ENCODE measurements around the gene KCNRG. TPM values are rescaled to one million over a fixed set of nuclear protein-coding genes. Genes with fewer than 3 reads are reported as not detected.

Gene KCNRG
- total RNA-seq, 1 donor from 2014 or later, result 0.61 TPM

GRCh38 chr13:50065712-50066111 lies 50.5 kb downstream of the KCNRG start:
- no peak for DNase-seq (ENCODE audit: low read depth)
- no peak overlapping the region for H3K4me3 ChIP-seq (ENCODE audit: insufficient read depth, low read depth, low read length)
- H3K79me2 ChIP-seq (ENCODE audit: insufficient read depth, low read length), result peaks cover 90% of the 10 kb centered on the region
- no peak overlapping the region for H3K27ac Mint-ChIP-seq (ENCODE audit: unreplicated experiment)
- H4K20me1 ChIP-seq (ENCODE audit: insufficient read depth, low read length), result no peaks in the 10 kb centered on the region
- H3K36me3 ChIP-seq (ENCODE audit: insufficient read depth, low read length), result peaks cover 22% of the 10 kb centered on the region
- H3K9me3 ChIP-seq (ENCODE audit: insufficient read depth, low read depth, low read length), result no peaks in the 10 kb centered on the region
- H3K36me3 Mint-ChIP-seq (ENCODE audit: low read depth, unreplicated experiment), result peaks cover 9% of the 10 kb centered on the region
- no peak overlapping the region for H2AFZ ChIP-seq (ENCODE audit: low read depth, low read length)
- no peak overlapping the region for H3K4me2 ChIP-seq (ENCODE audit: low read length)
- no peaks in the 10 kb centered on the region for H3K4me1 Mint-ChIP-seq (ENCODE audit: low read depth, unreplicated experiment)
- no peaks in the 10 kb centered on the region for H3K9me3 Mint-ChIP-seq (ENCODE audit: unreplicated experiment)
- no peaks in the 10 kb centered on the region for H3K27me3 Mint-ChIP-seq (ENCODE audit: low read depth, unreplicated experiment)
- no peak overlapping the region for H3K9ac ChIP-seq (ENCODE audit: low read length)
- no peak for FAIRE-seq
- TF ChIP-seq EZH2 (IDR thresholded peaks at IDR 0.05; ENCODE audit: insufficient read depth, low read length), result no peak
- TF ChIP-seq, protein P1, sequence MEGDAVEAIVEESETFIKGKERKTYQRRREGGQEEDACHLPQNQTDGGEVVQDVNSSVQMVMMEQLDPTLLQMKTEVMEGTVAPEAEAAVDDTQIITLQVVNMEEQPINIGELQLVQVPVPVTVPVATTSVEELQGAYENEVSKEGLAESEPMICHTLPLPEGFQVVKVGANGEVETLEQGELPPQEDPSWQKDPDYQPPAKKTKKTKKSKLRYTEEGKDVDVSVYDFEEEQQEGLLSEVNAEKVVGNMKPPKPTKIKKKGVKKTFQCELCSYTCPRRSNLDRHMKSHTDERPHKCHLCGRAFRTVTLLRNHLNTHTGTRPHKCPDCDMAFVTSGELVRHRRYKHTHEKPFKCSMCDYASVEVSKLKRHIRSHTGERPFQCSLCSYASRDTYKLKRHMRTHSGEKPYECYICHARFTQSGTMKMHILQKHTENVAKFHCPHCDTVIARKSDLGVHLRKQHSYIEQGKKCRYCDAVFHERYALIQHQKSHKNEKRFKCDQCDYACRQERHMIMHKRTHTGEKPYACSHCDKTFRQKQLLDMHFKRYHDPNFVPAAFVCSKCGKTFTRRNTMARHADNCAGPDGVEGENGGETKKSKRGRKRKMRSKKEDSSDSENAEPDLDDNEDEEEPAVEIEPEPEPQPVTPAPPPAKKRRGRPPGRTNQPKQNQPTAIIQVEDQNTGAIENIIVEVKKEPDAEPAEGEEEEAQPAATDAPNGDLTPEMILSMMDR (IDR thresholded peaks at IDR 0.05; ENCODE audit: insufficient read depth, low read depth, low read length), result no peak
- no peaks in the 10 kb centered on the region for H3K4me1 ChIP-seq (ENCODE audit: insufficient read depth, low read length)
- no peak overlapping the region for H3K27ac ChIP-seq (ENCODE audit: low read depth, low read length)
- no peaks in the 10 kb centered on the region for H3K27me3 ChIP-seq (ENCODE audit: insufficient read depth, low read length)
- H3K4me3 Mint-ChIP-seq (ENCODE audit: unreplicated experiment), result no peak overlapping the region

- H3K4me1 Mint-ChIP-seq (ENCODE audit: low read depth, unreplicated experiment), result peaks cover 2% of the 10 kb centered on the region
- no peak overlapping the region for H3K27ac ChIP-seq (ENCODE audit: low read depth, low read length)
- H4K20me1 ChIP-seq (ENCODE audit: insufficient read depth, low read length), result no peaks in the 10 kb centered on the region
- no peak for DNase-seq (ENCODE audit: low read depth)
- no peak for TF ChIP-seq EZH2 (IDR thresholded peaks at IDR 0.05; ENCODE audit: insufficient read depth, low read length)
- TF ChIP-seq, protein P1 (IDR thresholded peaks at IDR 0.05; ENCODE audit: insufficient read depth, low read depth, low read length), result no peak
- no peak overlapping the region for H2AFZ ChIP-seq (ENCODE audit: low read depth, low read length)
- H3K4me1 ChIP-seq (ENCODE audit: insufficient read depth, low read length), result no peaks in the 10 kb centered on the region
- H3K9ac ChIP-seq (ENCODE audit: low read length), result no peak overlapping the region
- H3K9me3 Mint-ChIP-seq (ENCODE audit: unreplicated experiment), result no peaks in the 10 kb centered on the region
- H3K79me2 ChIP-seq (ENCODE audit: insufficient read depth, low read length), result peaks cover 94% of the 10 kb centered on the region
- H3K4me3 ChIP-seq (ENCODE audit: insufficient read depth, low read depth, low read length), result no peak overlapping the region
- peaks cover 22% of the 10 kb centered on the region for H3K36me3 ChIP-seq (ENCODE audit: insufficient read depth, low read length)
- no peaks in the 10 kb centered on the region for H3K27me3 Mint-ChIP-seq (ENCODE audit: low read depth, unreplicated experiment)
- no peak for FAIRE-seq
- no peak overlapping the region for H3K4me3 Mint-ChIP-seq (ENCODE audit: unreplicated experiment)
- H3K27me3 ChIP-seq (ENCODE audit: insufficient read depth, low read length), result no peaks in the 10 kb centered on the region
- no peak overlapping the region for H3K27ac Mint-ChIP-seq (ENCODE audit: unreplicated experiment)
- H3K9me3 ChIP-seq (ENCODE audit: insufficient read depth, low read depth, low read length), result no peaks in the 10 kb centered on the region
- no peak overlapping the region for H3K4me2 ChIP-seq (ENCODE audit: low read length)
- H3K36me3 Mint-ChIP-seq (ENCODE audit: low read depth, unreplicated experiment), result peaks cover 9% of the 10 kb centered on the region
Observed at GRCh38 chr13:50068508-50068907, 53.3 kb downstream of the KCNRG start.

DNA sequence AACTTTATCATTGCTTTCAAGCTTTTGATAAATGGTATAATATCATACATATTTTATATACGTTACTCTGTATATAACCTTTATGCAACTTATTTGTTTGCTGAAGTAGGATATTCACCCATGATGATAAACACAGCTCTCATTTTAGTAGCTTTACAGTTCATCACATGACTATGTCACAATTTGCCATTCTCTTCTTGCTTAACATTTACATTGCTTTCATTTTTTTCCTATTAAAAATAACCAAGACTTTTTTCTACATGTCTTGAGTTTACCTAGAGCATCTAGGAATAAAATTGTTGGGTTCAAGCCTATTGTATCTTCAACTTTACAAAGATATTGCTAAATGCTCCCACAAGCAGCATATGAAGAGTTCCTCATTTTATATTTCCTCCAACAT lies 54.0 kb downstream of the KCNRG start:
- H3K4me1 Mint-ChIP-seq (ENCODE audit: low read depth, unreplicated experiment), result peaks cover 2% of the 10 kb centered on the region
- no peak overlapping the region for H3K27ac Mint-ChIP-seq (ENCODE audit: unreplicated experiment)

More for the DNA sequence above, 54.0 kb downstream of the KCNRG start:
- DNase-seq (ENCODE audit: low read depth) (no peak), FAIRE-seq (no peak)
- Histone ChIP-seq H3K27ac (ENCODE audit: low read depth, low read length) (no peak overlapping the region), H3K4me1 (ENCODE audit: insufficient read depth, low read length) (no peaks in the 10 kb centered on the region), H3K79me2 (ENCODE audit: insufficient read depth, low read length) (peaks cover 94% of the 10 kb centered on the region), H4K20me1 (ENCODE audit: insufficient read depth, low read length) (no peaks in the 10 kb centered on the region), H3K4me3 (ENCODE audit: insufficient read depth, low read depth, low read length) (no peak overlapping the region), H3K4me2 (ENCODE audit: low read length) (no peak overlapping the region), H3K9me3 (ENCODE audit: insufficient read depth, low read depth, low read length) (no peaks in the 10 kb centered on the region), H3K9ac (ENCODE audit: low read length) (no peak overlapping the region), H3K27me3 (ENCODE audit: insufficient read depth, low read length) (no peaks in the 10 kb centered on the region), H2AFZ (ENCODE audit: low read depth, low read length) (no peak overlapping the region), H3K36me3 (ENCODE audit: insufficient read depth, low read length) (peaks cover 22% of the 10 kb centered on the region)
- no peak for TF ChIP-seq EZH2 (IDR thresholded peaks at IDR 0.05; ENCODE audit: insufficient read depth, low read length)
- TF ChIP-seq, protein P1 (IDR thresholded peaks at IDR 0.05; ENCODE audit: insufficient read depth, low read depth, low read length), result no peak
- Mint-ChIP-seq H3K27me3 (ENCODE audit: low read depth, unreplicated experiment) (no peaks in the 10 kb centered on the region), H3K36me3 (ENCODE audit: low read depth, unreplicated experiment) (peaks cover 9% of the 10 kb centered on the region), H3K4me3 (ENCODE audit: unreplicated experiment) (no peak overlapping the region), H3K9me3 (ENCODE audit: unreplicated experiment) (no peaks in the 10 kb centered on the region)
